MM.1S (cell line): ENCODE measurements around the gene RCC2.
"Not testable (repeated sequence)": the region's sequence is repeated elsewhere in the genome, so short reads cannot be mapped to it uniquely, and the experiment has no call there.

Experiments used
- DNase-seq: peaks from one replicate; pipeline ENCODE4 v3.0.0-alpha.2; 2015
- H2AFZ ChIP-seq: fragments of 300-600 bp; sonication (generic); 2 replicates; pipeline ENCODE4 v1.6.0; 2016; ENCODE audit warnings: antibody characterized with exemption, low read length
- H3F3A ChIP-seq: fragments of 300-600 bp; sonication (generic); 2 replicates; pipeline ENCODE4 v1.6.1; 2016; ENCODE audit warnings: mild to moderate bottlenecking, antibody characterized with exemption, low read length, moderate library complexity, mixed read lengths; ENCODE audit not compliant: insufficient read depth
- H3K27ac ChIP-seq: fragments of 300-600 bp; sonication (generic); 2 replicates; pipeline ENCODE4 v1.5.1; 2016; ENCODE audit warnings: mild to moderate bottlenecking, low read length
- H3K27me3 ChIP-seq: fragments of 300-600 bp; sonication (generic); replicated peaks from 2 replicates; pipeline ENCODE4 v1.6.0; 2016; ENCODE audit warnings: low read length; ENCODE audit not compliant: insufficient read depth
- H3K36me3 ChIP-seq: fragments of 300-600 bp; sonication (generic); replicated peaks from 2 replicates; pipeline ENCODE4 v1.6.1; 2016; ENCODE audit warnings: mild to moderate bottlenecking, low read length, mixed read lengths; ENCODE audit not compliant: insufficient read depth
- H3K4me1 ChIP-seq: fragments of 300-600 bp; sonication (generic); 2 replicates; pipeline ENCODE4 v1.6.1; 2016; ENCODE audit warnings: low read length, mixed read lengths
- H3K4me2 ChIP-seq: fragments of 300-600 bp; sonication (generic); 2 replicates; pipeline ENCODE4 v1.6.0; 2016; ENCODE audit warnings: low read depth, low read length
- H3K4me3 ChIP-seq: fragments of 300-600 bp; sonication (generic); 2 replicates; pipeline ENCODE4 v1.5.1; 2016; ENCODE audit warnings: low read length, mixed read lengths
- H3K79me2 ChIP-seq: fragments of 300-600 bp; sonication (generic); 2 replicates; pipeline ENCODE4 v1.6.1; 2016; ENCODE audit warnings: mixed run types, low read length, mixed read lengths
- H3K9ac ChIP-seq: fragments of 300-600 bp; sonication (generic); 2 replicates; pipeline ENCODE4 v1.6.1; 2016; ENCODE audit warnings: low read length, mixed read lengths
- H3K9me2 ChIP-seq: fragments of 300-600 bp; sonication (generic); replicated peaks from 2 replicates; pipeline ENCODE4 v1.6.1; 2016; ENCODE audit warnings: mild to moderate bottlenecking, low read length, mixed read lengths; ENCODE audit not compliant: insufficient read depth
- H3K9me3 ChIP-seq: fragments of 300-600 bp; sonication (generic); replicated peaks from 2 replicates; pipeline ENCODE4 v1.6.1; 2016; ENCODE audit warnings: mild to moderate bottlenecking, low read length, mixed read lengths; ENCODE audit not compliant: insufficient read depth
- H4K20me1 ChIP-seq: fragments of 300-600 bp; sonication (generic); 2 replicates; pipeline ENCODE4 v1.6.1; 2016; ENCODE audit warnings: mild to moderate bottlenecking, low read length, moderate library complexity, mixed read lengths; ENCODE audit not compliant: insufficient read depth
- EZH2 ChIP-seq: fragments of 300-600 bp; sonication (generic); optimal IDR thresholded peaks from 2 replicates; pipeline ENCODE3; 2017; ENCODE audit warnings: low read depth, mild to moderate bottlenecking, antibody characterized with exemption, low read length, mixed read lengths
- EZH2phosphoT487 ChIP-seq: fragments of 300-600 bp; sonication (generic); IDR thresholded peaks from 2 replicates; pipeline ENCODE4 v1.6.1; 2018; ENCODE audit warnings: antibody characterized with exemption, low read length
- TF ChIP-seq, protein P1 (sequence below): fragments of 300-600 bp; sonication (generic); IDR thresholded peaks from 2 replicates; pipeline ENCODE4 v1.5.1; 2016; ENCODE audit warnings: antibody characterized with exemption, low read length, mixed read lengths

Gene RCC2

DNA sequence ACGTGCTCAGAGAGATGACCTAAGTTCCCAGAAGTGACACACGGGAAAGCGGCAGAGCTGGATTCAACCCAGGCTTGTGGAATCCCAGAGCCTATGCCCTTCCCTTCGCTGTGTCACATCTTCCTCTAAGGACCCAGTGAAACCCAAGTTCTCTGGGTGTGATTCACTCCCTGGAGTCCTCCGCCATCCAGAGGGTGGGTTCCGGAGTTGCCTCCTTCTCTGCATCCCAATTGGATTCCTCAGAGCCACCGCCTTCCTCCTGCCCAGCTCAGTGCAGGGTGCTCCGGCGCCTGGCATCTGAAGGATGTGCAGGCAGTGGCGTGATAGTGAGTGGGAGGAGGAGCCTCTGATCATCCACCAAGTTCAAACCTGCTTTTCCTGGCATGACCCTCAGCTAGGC is 20.7 kb upstream of the RCC2 start:
- no peaks in the 10 kb centered on the region for H3K9me3 ChIP-seq
- no peaks in the 10 kb centered on the region for H4K20me1 ChIP-seq
- TF ChIP-seq EZH2phosphoT487 (no peak), EZH2 (no peak)
- TF ChIP-seq, protein P1, sequence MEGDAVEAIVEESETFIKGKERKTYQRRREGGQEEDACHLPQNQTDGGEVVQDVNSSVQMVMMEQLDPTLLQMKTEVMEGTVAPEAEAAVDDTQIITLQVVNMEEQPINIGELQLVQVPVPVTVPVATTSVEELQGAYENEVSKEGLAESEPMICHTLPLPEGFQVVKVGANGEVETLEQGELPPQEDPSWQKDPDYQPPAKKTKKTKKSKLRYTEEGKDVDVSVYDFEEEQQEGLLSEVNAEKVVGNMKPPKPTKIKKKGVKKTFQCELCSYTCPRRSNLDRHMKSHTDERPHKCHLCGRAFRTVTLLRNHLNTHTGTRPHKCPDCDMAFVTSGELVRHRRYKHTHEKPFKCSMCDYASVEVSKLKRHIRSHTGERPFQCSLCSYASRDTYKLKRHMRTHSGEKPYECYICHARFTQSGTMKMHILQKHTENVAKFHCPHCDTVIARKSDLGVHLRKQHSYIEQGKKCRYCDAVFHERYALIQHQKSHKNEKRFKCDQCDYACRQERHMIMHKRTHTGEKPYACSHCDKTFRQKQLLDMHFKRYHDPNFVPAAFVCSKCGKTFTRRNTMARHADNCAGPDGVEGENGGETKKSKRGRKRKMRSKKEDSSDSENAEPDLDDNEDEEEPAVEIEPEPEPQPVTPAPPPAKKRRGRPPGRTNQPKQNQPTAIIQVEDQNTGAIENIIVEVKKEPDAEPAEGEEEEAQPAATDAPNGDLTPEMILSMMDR = no peak
- DNase-seq = no peak
- no peak overlapping the region for H3K9ac ChIP-seq
- no peaks in the 10 kb centered on the region for H3K36me3 ChIP-seq
- peaks cover 10% of the 10 kb centered on the region for H3K4me1 ChIP-seq
- H3K4me3 ChIP-seq = no peak overlapping the region
- no peaks in the 10 kb centered on the region for H3K9me2 ChIP-seq
- peak overlapping the region; percentile 15; the same call in 1 of the 2 replicates for H3K4me2 ChIP-seq
- H3K79me2 ChIP-seq = no peaks in the 10 kb centered on the region
- peak overlapping the region; percentile 17; the same call in 1 of the 2 replicates for H3K27ac ChIP-seq
- H3K27me3 ChIP-seq = no peaks in the 10 kb centered on the region
- H3F3A ChIP-seq = no peaks in the 10 kb centered on the region
- peak overlapping the region; percentile 35 for H2AFZ ChIP-seq

DNA sequence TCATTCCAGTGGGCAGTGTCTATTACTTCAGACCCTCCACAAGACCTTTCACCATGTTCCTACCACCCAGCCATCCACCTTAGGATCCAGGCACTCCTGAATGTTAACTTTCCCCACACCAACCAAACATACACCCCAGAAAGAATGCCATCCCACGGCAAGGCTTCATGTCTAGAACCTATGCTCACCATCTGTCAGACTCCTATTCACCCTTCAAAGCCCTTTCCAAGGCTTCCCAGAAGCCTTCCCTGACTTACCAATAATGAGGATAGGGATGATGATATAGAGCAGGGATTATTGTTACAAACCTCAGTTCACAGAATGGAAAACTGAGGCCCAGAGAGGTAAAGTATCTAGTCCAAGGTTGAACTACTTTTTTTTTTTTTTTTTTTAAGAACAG is 19.3 kb upstream of the RCC2 start:
- Histone ChIP-seq H3F3A (no peaks in the 10 kb centered on the region), H2AFZ (no peak overlapping the region), H4K20me1 (no peaks in the 10 kb centered on the region), H3K9me2 (no peaks in the 10 kb centered on the region), H3K27ac (no peak overlapping the region), H3K27me3 (no peaks in the 10 kb centered on the region), H3K4me1 (peaks cover 10% of the 10 kb centered on the region), H3K4me2 (no peak overlapping the region), H3K4me3 (no peak overlapping the region), H3K36me3 (no peaks in the 10 kb centered on the region), H3K9me3 (no peaks in the 10 kb centered on the region), H3K9ac (no peak overlapping the region), H3K79me2 (no peaks in the 10 kb centered on the region)
- DNase-seq = no peak
- TF ChIP-seq EZH2 (no peak), EZH2phosphoT487 (no peak)
- TF ChIP-seq, protein P1 = no peak

DNA sequence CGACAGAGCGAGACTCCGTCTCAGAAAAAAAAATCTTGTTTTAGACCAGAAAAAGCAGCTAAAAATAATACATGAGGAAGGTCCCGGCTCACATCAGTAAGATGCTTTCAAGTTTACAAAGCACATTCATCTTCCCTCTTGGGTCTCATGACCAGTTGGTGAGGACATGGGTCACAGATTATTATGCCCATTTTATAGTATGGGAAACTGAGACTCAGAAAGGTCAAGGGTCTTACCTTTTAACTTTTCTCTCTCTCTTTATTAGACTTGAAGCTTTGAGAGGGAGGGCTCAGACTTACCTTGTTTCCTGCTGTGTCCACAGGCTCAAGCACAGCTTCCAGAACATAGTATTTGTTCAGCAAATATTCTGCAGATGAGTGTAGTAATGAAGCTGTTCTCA is 13.2 kb upstream of the RCC2 start:
- Histone ChIP-seq H3K9ac (no peak overlapping the region), H3F3A (no peaks in the 10 kb centered on the region), H3K9me3 (no peaks in the 10 kb centered on the region), H3K36me3 (no peaks in the 10 kb centered on the region), H3K4me1 (no peaks in the 10 kb centered on the region), H3K9me2 (no peaks in the 10 kb centered on the region), H3K27me3 (no peaks in the 10 kb centered on the region), H3K27ac (no peak overlapping the region), H3K79me2 (no peaks in the 10 kb centered on the region), H3K4me2 (no peak overlapping the region), H3K4me3 (no peak overlapping the region), H2AFZ (no peak overlapping the region), H4K20me1 (no peaks in the 10 kb centered on the region)
- TF ChIP-seq EZH2 = no peak
- no peak for TF ChIP-seq EZH2phosphoT487
- TF ChIP-seq, protein P1 = no peak
- DNase-seq = no peak

DNA sequence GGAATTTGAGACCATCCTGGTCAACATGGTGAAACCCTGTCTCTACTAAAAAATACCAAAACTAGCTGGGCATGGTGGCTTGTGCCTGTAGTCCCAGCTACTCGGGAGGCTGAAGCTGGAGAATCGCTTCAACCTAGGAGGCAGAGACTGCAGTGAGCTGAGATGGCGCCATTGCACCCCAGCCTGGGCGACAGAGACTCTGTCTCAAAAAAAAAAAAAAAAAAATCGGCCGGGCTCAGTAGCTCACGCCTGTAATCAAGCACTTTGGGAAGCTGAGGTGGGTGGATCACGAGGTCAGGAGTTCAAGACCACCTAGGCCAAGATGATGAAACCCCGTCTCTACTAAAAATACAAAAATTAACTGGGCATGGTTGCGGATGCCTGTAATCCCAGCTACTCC is 12.7 kb upstream of the RCC2 start:
- H3K36me3 ChIP-seq, H3K9me2 ChIP-seq, H3K27ac ChIP-seq, H3F3A ChIP-seq, H3K79me2 ChIP-seq, H3K9ac ChIP-seq, H2AFZ ChIP-seq, H3K4me1 ChIP-seq, H4K20me1 ChIP-seq, H3K9me3 ChIP-seq, H3K27me3 ChIP-seq, DNase-seq, H3K4me2 ChIP-seq, H3K4me3 ChIP-seq: not testable (repeated sequence)
